HG03280 (cell line): ENCODE results near the gene SYTL5.

ENCODE experiments used
- ATAC-seq: cut with Tn5 transposase; IDR thresholded peaks from one replicate; pipeline ENCODE4 v1.9.1; 2021; ENCODE audit warnings: mild to moderate bottlenecking, moderate library complexity; ENCODE audit not compliant: unreplicated experiment

Gene SYTL5

GRCh38 chrX:38127961-38128360 is 121.6 kb downstream of the SYTL5 start:
- ATAC-seq, result no peak

GRCh38 chrX:38129366-38129765 is 123.0 kb downstream of the SYTL5 start:
- no peak for ATAC-seq

GRCh38 chrX:38138157-38138891 is 132.0 kb downstream of the SYTL5 start:
- ATAC-seq, result no peak

GRCh38 chrX:38138900-38139299 is 132.5 kb downstream of the SYTL5 start:
- ATAC-seq, result no peak

GRCh38 chrX:38142610-38143009 is 136.3 kb downstream of the SYTL5 start:
- ATAC-seq, result no peak

GRCh38 chrX:38149016-38149415 is 142.7 kb downstream of the SYTL5 start:
- ATAC-seq, result no peak

GRCh38 chrX:38150993-38151392 is 144.6 kb downstream of the SYTL5 start:
- ATAC-seq, result no peak

- ATAC-seq, result no peak
Observed at GRCh38 chrX:38151441-38151840, 145.1 kb downstream of the SYTL5 start.

- ATAC-seq, result no peak
Observed at GRCh38 chrX:38154340-38154739, 148.0 kb downstream of the SYTL5 start.

- ATAC-seq, result no peak
Observed at GRCh38 chrX:38154818-38155217, 148.5 kb downstream of the SYTL5 start.

GRCh38 chrX:38156838-38157237 is 150.5 kb downstream of the SYTL5 start:
- ATAC-seq, result no peak

- ATAC-seq, result no peak
Observed at GRCh38 chrX:38163193-38163592, 156.8 kb downstream of the SYTL5 start.

GRCh38 chrX:38165023-38165422 is 158.7 kb downstream of the SYTL5 start:
- no peak for ATAC-seq

- ATAC-seq, result no peak
Observed at GRCh38 chrX:38166478-38167083, 160.2 kb downstream of the SYTL5 start.

GRCh38 chrX:38170556-38170955 is 164.2 kb downstream of the SYTL5 start:
- no peak for ATAC-seq

- no peak for ATAC-seq
Observed at GRCh38 chrX:38172596-38172995, 166.2 kb downstream of the SYTL5 start.

GRCh38 chrX:38175139-38175538 is 168.8 kb downstream of the SYTL5 start:
- no peak for ATAC-seq

GRCh38 chrX:38178396-38178795 is 172.0 kb downstream of the SYTL5 start:
- ATAC-seq, result no peak
